ENCODE results near the gene CACNA1E. TPM values are rescaled to one million over a fixed set of nuclear protein-coding genes. Genes with fewer than 3 reads are reported as not detected.

Gene CACNA1E
- total and polyA plus RNA-seq, 2 experiments from 2014 or later, result 1.1 to 1.7 TPM

- peaks cover 5% of the 10 kb centered on the region for H3K4me1 ChIP-seq (ENCODE audit: insufficient read depth)
- H3K79me2 ChIP-seq, result no peaks in the 10 kb centered on the region
- H3K36me3 ChIP-seq (replicated peaks; ENCODE audit: insufficient read depth, low read depth), result no peaks in the 10 kb centered on the region
- no peaks in the 10 kb centered on the region for H3K9me3 ChIP-seq (ENCODE audit: low read depth)
- H3K4me3 ChIP-seq, result no peak overlapping the region
- H4K20me1 ChIP-seq (ENCODE audit: insufficient read depth, poor library complexity, severe bottlenecking), result no peaks in the 10 kb centered on the region
- H3K27me3 ChIP-seq, result peaks cover 76% of the 10 kb centered on the region
- H3K27ac ChIP-seq, result no peak overlapping the region
- no peak overlapping the region for H3K4me2 ChIP-seq
- no peak overlapping the region for H2AFZ ChIP-seq
- TF ChIP-seq EZH2 (IDR thresholded peaks at IDR 0.05; ENCODE audit: borderline replicate concordance), result no peak
- TF ChIP-seq CTCF (IDR thresholded peaks at IDR 0.05; ENCODE audit: poor library complexity), result no peak
- no peak for TF ChIP-seq EZH2phosphoT487 (IDR thresholded peaks at IDR 0.05; ENCODE audit: low read depth, severe bottlenecking, unreplicated experiment)
- no peaks in the 10 kb centered on the region for H3K9me2 ChIP-seq (replicated peaks; ENCODE audit: insufficient read depth)
- WGBS (ENCODE audit: low lambda C conversion rate, missing lambda C conversion rate), result 67% methylated on average over 1 of the region's 1 CpG
- no peak for DNase-seq (ENCODE audit: low spot score)
Measured at GRCh38 chr1:181488866-181489265, 5.5 kb downstream of the CACNA1E start.

- Histone ChIP-seq H3K4me1 (ENCODE audit: insufficient read depth) (peaks cover 7% of the 10 kb centered on the region), H3K4me3 (no peak overlapping the region), H3K27me3 (peaks cover 62% of the 10 kb centered on the region), H3K9me2 (replicated peaks; ENCODE audit: insufficient read depth) (no peaks in the 10 kb centered on the region), H3K9me3 (ENCODE audit: low read depth) (no peaks in the 10 kb centered on the region), H3K27ac (no peak overlapping the region), H2AFZ (no peak overlapping the region), H3K36me3 (replicated peaks; ENCODE audit: insufficient read depth, low read depth) (no peaks in the 10 kb centered on the region), H3K79me2 (no peaks in the 10 kb centered on the region), H3K4me2 (no peak overlapping the region), H4K20me1 (ENCODE audit: insufficient read depth, poor library complexity, severe bottlenecking) (no peaks in the 10 kb centered on the region)
- TF ChIP-seq EZH2phosphoT487 (IDR thresholded peaks at IDR 0.05; ENCODE audit: low read depth, severe bottlenecking, unreplicated experiment) (no peak), CTCF (IDR thresholded peaks at IDR 0.05; ENCODE audit: poor library complexity) (no peak), EZH2 (IDR thresholded peaks at IDR 0.05; ENCODE audit: borderline replicate concordance) (no peak)
- WGBS (ENCODE audit: low lambda C conversion rate, missing lambda C conversion rate), result 72% methylated on average over 2 of the region's 2 CpGs
- no peak for DNase-seq (ENCODE audit: low spot score)
Measured at GRCh38 chr1:181490276-181490675, 7.0 kb downstream of the CACNA1E start.

GRCh38 chr1:181490740-181491712, 7.7 kb downstream of the CACNA1E start:
- peaks cover 12% of the 10 kb centered on the region for H3K4me1 ChIP-seq (ENCODE audit: insufficient read depth)
- H3K9me3 ChIP-seq (ENCODE audit: low read depth), result no peaks in the 10 kb centered on the region
- H3K27me3 ChIP-seq, result peaks cover 55% of the 10 kb centered on the region
- no peaks in the 10 kb centered on the region for H3K79me2 ChIP-seq
- no peak overlapping the region for H3K4me3 ChIP-seq
- H2AFZ ChIP-seq, result no peak overlapping the region
- H3K36me3 ChIP-seq (replicated peaks; ENCODE audit: insufficient read depth, low read depth), result no peaks in the 10 kb centered on the region
- no peaks in the 10 kb centered on the region for H3K9me2 ChIP-seq (replicated peaks; ENCODE audit: insufficient read depth)
- H3K4me2 ChIP-seq, result no peak overlapping the region
- no peak for DNase-seq (ENCODE audit: low spot score)
- TF ChIP-seq EZH2phosphoT487 (IDR thresholded peaks at IDR 0.05; ENCODE audit: low read depth, severe bottlenecking, unreplicated experiment) (no peak), CTCF (IDR thresholded peaks at IDR 0.05; ENCODE audit: poor library complexity) (no peak), EZH2 (IDR thresholded peaks at IDR 0.05; ENCODE audit: borderline replicate concordance) (no peak)
- 71% methylated on average over 8 of the region's 8 CpGs for WGBS (ENCODE audit: low lambda C conversion rate, missing lambda C conversion rate)
- H3K27ac ChIP-seq, result no peak overlapping the region
- no peaks in the 10 kb centered on the region for H4K20me1 ChIP-seq (ENCODE audit: insufficient read depth, poor library complexity, severe bottlenecking)

Data from hepatocyte (in vitro differentiated cells).